ENCODE data around the gene FAM114A1. TPM values are rescaled to one million over a fixed set of nuclear protein-coding genes. Genes with fewer than 3 reads are reported as not detected.
"Not testable (repeated sequence)": the region's sequence is repeated elsewhere in the genome, so short reads cannot be mapped to it uniquely, and the experiment has no call there.

Gene FAM114A1
- total RNA-seq, 2 experiments from 2014 or later = 0.24 to 0.81 TPM

DNA sequence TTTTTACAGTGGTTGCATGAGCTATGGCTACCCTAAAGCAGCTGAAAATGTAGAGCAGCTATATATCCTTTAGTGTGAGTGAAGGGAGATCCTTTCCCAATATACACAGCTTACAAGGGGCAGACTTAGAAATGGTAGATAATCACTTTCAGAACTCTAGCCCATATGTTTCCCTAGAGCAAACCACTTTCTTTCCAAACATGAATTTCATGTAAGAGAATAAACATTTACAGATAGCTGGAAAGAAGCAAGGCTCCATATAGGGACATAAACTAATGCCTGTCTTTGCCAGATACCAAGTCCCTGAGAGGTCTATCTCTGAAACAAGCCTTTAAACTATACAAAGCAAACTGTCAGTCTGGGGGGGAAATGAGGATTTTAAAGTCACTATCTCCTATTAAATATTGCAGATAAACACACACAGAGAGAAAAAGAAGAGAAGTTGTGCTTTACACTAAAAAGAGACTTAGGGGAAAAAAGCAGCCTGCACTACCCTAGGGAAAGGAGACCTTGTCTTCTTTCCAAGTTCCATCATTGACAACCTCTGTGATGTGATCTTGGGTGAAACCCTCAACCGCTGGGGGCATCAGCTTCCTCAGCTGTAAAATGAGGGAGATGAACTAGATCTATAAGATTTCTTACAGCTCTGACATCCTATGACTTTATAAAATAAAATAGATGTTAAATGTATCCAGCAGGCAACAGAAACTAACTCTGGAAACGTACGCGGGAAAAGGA, 91.0 kb downstream of the FAM114A1 start:
- CTCF ChIA-PET = interaction anchor here (0.6 kb wide), 1 partner anchor 13 kb away, joined by 4 read pairs; no protein-coding TSS in a partner anchor
- Mint-ChIP-seq H3K27me3 (ENCODE audit: low read depth) (no peaks in the 10 kb centered on the region), H3K36me3 (ENCODE audit: low read depth) (peaks cover 3% of the 10 kb centered on the region), H3K27ac (peak overlapping the region; percentile 73), H3K9me3 (peaks cover 10% of the 10 kb centered on the region), H3K4me3 (no peak overlapping the region), H3K4me1 (ENCODE audit: low read depth) (peaks cover 26% of the 10 kb centered on the region)
- no peak for DNase-seq
- intact Hi-C loops (cut with micrococcal nuclease) = loop anchor here (1.0 to 2.0 kb wide), 3 partner anchors 11 to 74 kb away; partner anchors contain the start of gene TMEM156

GRCh38 chr4:38959248-38959647, 91.6 kb downstream of the FAM114A1 start:
- H3K36me3 Mint-ChIP-seq (ENCODE audit: low read depth); H3K4me3 Mint-ChIP-seq; H3K27ac Mint-ChIP-seq; H3K27me3 Mint-ChIP-seq (ENCODE audit: low read depth); DNase-seq: not testable (repeated sequence)
- CTCF ChIA-PET = interaction anchor here (0.8 kb wide), 1 partner anchor 56 kb away, joined by 4 read pairs; no protein-coding TSS in a partner anchor
- H3K4me1 Mint-ChIP-seq (ENCODE audit: low read depth) = peaks cover 26% of the 10 kb centered on the region
- H3K9me3 Mint-ChIP-seq = peaks cover 10% of the 10 kb centered on the region
- intact Hi-C loops (cut with micrococcal nuclease) = loop anchor here (2.0 kb wide), 1 partner anchor 74 kb away; the partner anchor contains the start of gene TMEM156

DNA sequence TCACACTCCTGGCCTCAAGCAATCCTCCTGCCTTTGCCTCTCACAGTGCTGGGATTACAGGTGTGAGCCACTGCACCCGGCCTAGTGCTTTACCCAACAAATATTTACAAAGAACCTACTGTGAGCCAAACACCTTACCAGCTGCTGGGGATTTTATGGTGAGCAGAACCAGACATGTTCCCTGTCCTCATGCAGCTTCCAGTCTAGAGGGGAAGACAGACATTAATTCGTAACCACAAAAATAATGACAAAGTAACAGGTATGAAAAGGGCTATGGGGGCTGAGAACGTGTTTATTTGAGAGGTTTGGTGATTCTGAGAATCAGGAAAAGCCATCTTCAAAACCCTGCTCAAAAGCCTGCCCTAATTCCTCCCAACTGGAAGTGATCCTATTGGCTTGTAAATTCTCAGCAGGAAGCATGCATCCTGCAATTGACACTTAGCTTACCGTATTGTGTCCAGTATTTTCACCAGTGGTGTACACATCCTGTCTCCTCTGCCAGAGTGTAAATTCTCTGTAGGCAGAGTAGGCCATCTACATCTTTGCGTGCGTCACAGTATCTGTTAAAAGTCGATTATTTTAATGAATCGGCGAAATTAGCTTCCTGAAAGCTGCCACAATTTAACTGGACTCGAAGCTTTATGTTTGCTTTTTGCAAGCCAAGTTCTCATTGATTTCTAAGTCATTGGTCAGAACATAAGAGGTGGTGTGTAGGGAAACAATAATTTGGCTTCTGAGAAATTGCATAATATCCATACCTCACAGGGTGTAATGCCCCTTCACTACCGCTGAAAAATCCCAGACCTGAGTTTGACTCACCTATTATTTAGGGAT, 97.6 kb downstream of the FAM114A1 start:
- CTCF ChIA-PET = interaction anchor here (1.0 kb wide), 1 partner anchor 170 kb away, joined by 3 read pairs; no protein-coding TSS in a partner anchor
- peaks cover 36% of the 10 kb centered on the region for H3K36me3 Mint-ChIP-seq (ENCODE audit: low read depth)

GRCh38 chr4:38965866-38966265, 98.3 kb downstream of the FAM114A1 start:
- Mint-ChIP-seq H3K9me3 (peaks cover 11% of the 10 kb centered on the region), H3K27me3 (ENCODE audit: low read depth) (no peaks in the 10 kb centered on the region), H3K36me3 (ENCODE audit: low read depth) (peaks cover 38% of the 10 kb centered on the region), H3K4me1 (ENCODE audit: low read depth) (peaks cover 20% of the 10 kb centered on the region), H3K4me3 (no peak overlapping the region), H3K27ac (peak overlapping the region; percentile 73)
- intact Hi-C loops (cut with micrococcal nuclease) = no loop called here
- DNase-seq = no peak
- CTCF ChIA-PET = interaction anchor here (0.7 kb wide), 1 partner anchor 321 kb away, joined by 3 read pairs; no protein-coding TSS in a partner anchor

More for the DNA sequence above, 97.6 kb downstream of the FAM114A1 start:
- no peak for DNase-seq
- intact Hi-C loops (cut with micrococcal nuclease) = no loop called here
- Mint-ChIP-seq H3K27ac (no peak overlapping the region), H3K27me3 (ENCODE audit: low read depth) (no peaks in the 10 kb centered on the region), H3K4me1 (ENCODE audit: low read depth) (peaks cover 20% of the 10 kb centered on the region), H3K4me3 (no peak overlapping the region), H3K9me3 (peaks cover 11% of the 10 kb centered on the region)

DNA sequence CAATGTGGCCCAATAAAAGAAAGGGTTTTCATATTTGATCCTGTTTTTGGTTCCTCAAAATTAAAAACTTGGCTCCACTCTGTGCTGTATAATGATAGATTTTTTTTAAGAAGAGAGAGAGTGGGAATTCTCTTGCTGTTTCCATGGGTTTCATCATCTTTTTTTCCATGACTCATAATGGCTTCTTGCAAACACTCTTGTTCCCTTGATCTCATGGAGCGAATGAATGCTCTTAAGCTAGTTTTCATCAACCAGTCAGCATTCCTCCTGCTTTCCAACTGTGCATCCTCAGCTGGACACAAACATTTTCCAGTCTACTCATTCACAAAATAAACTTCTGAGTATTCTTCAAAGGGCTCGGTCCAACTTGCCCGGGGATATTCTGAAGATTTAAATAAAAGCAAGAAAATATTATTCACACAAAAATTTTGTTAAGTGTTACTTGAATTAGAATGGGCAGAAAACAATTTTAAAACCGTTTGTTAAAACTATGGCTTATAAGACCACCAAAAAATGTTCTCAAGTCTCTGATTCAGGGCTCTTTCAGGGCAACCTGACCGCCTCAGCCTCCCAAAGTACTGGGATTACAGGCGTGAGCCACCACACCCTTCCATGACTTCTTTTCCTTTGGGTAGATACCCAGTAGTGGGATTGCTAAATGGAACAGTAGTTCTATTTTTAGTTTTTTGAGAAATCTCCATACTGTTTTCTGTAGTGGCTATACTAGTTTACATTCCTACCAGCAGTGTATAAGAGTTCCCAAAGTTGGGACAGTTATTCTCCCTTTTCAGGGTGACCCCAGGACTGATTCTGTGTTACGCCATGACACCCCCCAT, 99.9 kb downstream of the FAM114A1 start:
- CTCF ChIA-PET = no interaction called here
- H3K4me3 Mint-ChIP-seq = no peak overlapping the region
- peaks cover 37% of the 10 kb centered on the region for H3K36me3 Mint-ChIP-seq (ENCODE audit: low read depth)
- intact Hi-C loops (cut with micrococcal nuclease) = no loop called here
- DNase-seq = peak; percentile 13
- peaks cover 20% of the 10 kb centered on the region for H3K4me1 Mint-ChIP-seq (ENCODE audit: low read depth)
- peaks cover 3% of the 10 kb centered on the region for H3K9me3 Mint-ChIP-seq
- no peaks in the 10 kb centered on the region for H3K27me3 Mint-ChIP-seq (ENCODE audit: low read depth)
- peak overlapping the region; percentile 83 for H3K27ac Mint-ChIP-seq

DNA sequence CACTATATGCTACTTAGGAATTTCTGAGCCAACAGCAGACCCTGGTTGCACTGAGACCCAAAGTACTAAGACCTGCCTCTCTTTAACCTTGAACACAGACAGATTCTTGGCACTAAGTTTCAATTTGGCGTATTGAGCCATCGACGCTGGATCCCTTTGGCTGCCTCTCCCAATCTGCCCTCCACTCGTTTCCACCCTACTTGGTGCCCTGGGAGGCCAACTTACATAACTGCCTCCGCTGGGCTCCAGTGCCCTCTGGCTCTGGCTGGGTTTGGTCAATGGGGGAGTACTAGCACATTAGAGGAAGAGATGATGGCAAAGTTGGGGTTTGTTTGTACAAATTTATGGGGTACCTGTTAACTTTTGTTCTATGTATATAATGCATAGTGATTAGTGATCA, 101.1 kb downstream of the FAM114A1 start:
- Mint-ChIP-seq H3K4me3 (no peak overlapping the region), H3K36me3 (ENCODE audit: low read depth) (peaks cover 37% of the 10 kb centered on the region), H3K27me3 (ENCODE audit: low read depth) (no peaks in the 10 kb centered on the region), H3K4me1 (ENCODE audit: low read depth) (peaks cover 20% of the 10 kb centered on the region), H3K27ac (no peak overlapping the region), H3K9me3 (peaks cover 3% of the 10 kb centered on the region)
- DNase-seq = no peak
- CTCF ChIA-PET = no interaction called here
- intact Hi-C loops (cut with micrococcal nuclease) = loop anchor here (1.0 kb wide), 1 partner anchor 10 kb away; no protein-coding TSS in a partner anchor

DNA sequence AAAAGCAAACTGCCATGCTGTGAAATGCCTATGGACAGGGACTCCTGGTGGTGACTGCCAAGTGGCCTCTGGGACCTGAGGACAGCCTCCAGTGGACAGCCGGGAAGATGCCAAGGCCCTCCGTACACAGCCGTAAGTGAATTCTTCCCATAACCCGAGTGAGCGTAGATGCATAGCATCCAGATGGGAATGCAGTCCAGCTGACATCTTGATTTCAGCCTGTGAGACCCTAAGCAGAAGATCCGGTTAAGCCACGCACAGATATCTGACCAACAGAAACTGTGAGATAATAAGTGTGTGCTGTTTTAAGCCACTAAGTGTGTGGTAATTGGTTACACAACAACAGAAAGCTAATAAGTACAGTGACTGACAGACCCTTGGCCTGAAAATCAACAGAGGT, 108.7 kb downstream of the FAM114A1 start:
- H3K36me3 Mint-ChIP-seq (ENCODE audit: low read depth) = no peaks in the 10 kb centered on the region
- H3K27me3 Mint-ChIP-seq (ENCODE audit: low read depth) = no peaks in the 10 kb centered on the region
- no peak for DNase-seq
- no peak overlapping the region for H3K4me3 Mint-ChIP-seq
- no peaks in the 10 kb centered on the region for H3K9me3 Mint-ChIP-seq
- CTCF ChIA-PET = no interaction called here
- H3K4me1 Mint-ChIP-seq (ENCODE audit: low read depth) = peaks cover 21% of the 10 kb centered on the region
- no peak overlapping the region for H3K27ac Mint-ChIP-seq
- intact Hi-C loops (cut with micrococcal nuclease) = no loop called here

DNA sequence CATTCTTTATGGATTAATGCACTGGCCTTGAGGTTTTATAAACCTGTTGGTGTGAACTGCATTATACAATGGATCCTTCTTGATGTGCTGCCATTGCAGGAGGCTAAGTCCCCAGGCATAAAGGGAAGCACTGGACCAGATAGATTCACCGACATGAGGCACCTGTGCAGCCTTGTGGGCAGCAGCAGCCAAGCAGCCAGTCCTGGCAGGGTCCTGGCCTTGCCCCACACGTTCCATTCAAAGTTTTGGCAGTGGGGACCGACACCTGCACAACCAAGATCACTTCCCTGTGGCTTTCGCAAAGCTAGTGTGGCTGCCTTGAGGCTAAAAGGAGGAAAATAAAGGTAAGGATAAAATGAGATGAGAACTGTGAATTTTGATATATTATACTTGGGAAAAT, 111.5 kb downstream of the FAM114A1 start:
- CTCF ChIA-PET = interaction anchor here (0.7 kb wide), 1 partner anchor 70 kb away, joined by 3 read pairs; no protein-coding TSS in a partner anchor
- intact Hi-C loops (cut with micrococcal nuclease) = no loop called here
- Mint-ChIP-seq H3K27me3 (ENCODE audit: low read depth) (no peaks in the 10 kb centered on the region), H3K27ac (no peak overlapping the region), H3K9me3 (no peaks in the 10 kb centered on the region), H3K36me3 (ENCODE audit: low read depth) (peaks cover 7% of the 10 kb centered on the region), H3K4me1 (ENCODE audit: low read depth) (peaks cover 46% of the 10 kb centered on the region), H3K4me3 (no peak overlapping the region)
- DNase-seq = no peak

DNA sequence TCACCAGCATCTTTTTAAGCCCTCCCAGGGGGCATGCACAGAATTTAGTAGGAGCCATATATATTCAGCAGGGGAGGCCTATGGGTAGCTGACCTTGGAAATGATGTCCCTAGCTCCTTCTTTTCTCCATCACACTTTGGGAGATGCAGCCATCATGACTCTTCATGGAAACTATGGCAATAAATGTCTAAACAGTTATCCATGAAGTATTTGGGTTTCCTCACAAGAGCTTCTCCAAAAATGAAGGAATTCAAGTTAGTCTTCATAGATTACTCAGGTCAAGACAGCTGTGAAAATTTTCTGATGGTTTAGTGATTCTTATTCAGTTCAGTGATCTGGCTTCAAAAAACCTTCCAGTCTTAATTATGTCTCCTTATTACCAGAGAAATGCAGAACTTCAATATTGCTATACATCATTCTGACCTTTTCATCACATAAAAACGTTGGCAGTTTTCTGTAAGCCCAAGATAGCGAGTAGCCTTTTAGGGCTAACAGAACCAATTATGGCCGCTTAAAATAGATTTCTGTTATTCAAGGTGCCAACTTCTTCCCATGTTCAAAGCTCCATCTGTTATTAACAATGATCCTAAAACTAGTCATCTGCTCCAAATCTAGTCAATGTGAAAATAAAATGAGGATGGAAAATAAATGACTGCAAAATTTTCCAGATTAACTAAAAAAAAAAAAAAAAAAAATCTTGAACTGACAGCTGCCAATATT, 112.1 kb downstream of the FAM114A1 start:
- no peak overlapping the region for H3K27ac Mint-ChIP-seq
- intact Hi-C loops (cut with micrococcal nuclease) = loop anchor here (2.0 kb wide), 2 partner anchors 41 to 373 kb away; no protein-coding TSS in a partner anchor

DNA sequence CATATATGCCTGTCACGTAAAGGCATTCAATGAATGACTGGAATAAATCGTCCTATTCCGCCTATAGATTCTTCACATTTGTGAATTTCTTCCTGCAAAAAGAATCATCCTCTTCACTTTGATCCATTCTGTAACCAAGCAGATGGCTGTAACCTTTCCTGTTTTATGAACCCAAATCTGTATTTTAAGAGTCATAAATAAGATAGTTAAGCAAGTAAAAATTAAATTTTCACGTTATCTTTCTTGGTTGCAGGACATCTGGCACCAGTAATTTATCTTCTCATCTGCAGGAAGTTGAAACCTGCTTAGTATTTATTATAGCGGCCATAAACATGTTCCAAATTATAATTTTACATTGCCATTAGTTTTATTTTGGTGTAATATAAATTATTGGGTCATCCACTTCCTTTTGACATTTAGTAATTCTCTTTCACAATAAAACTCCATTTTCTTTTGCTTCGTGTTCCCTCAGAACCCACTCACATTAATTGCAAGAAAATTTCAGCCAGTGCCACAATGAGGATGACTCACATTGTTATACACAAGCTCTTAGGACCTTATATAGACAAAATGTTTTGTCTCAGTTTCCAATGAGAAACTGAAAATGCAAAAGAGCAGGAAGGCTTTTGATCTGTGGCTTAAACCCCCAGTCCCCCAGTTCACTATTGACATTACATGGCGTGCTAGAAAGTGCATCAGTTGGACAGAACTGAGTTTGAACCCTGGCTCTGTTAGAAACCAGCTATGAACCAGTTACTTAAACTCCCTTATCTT, 113.5 kb downstream of the FAM114A1 start:
- no peaks in the 10 kb centered on the region for H3K9me3 Mint-ChIP-seq
- H3K4me1 Mint-ChIP-seq (ENCODE audit: low read depth) = peaks cover 62% of the 10 kb centered on the region
- H3K36me3 Mint-ChIP-seq (ENCODE audit: low read depth) = peaks cover 9% of the 10 kb centered on the region

More for the DNA sequence above, 112.1 kb downstream of the FAM114A1 start:
- Mint-ChIP-seq H3K4me3 (no peak overlapping the region), H3K9me3 (no peaks in the 10 kb centered on the region), H3K27me3 (ENCODE audit: low read depth) (no peaks in the 10 kb centered on the region), H3K4me1 (ENCODE audit: low read depth) (peaks cover 51% of the 10 kb centered on the region), H3K36me3 (ENCODE audit: low read depth) (peaks cover 7% of the 10 kb centered on the region)
- no peak for DNase-seq
- CTCF ChIA-PET = interaction anchor here (0.7 to 0.8 kb wide), 2 partner anchors 69 to 77 kb away, joined by 3 read pairs; no protein-coding TSS in a partner anchor

More for the DNA sequence above, 113.5 kb downstream of the FAM114A1 start:
- DNase-seq = peak; percentile 51
- H3K27me3 Mint-ChIP-seq (ENCODE audit: low read depth) = no peaks in the 10 kb centered on the region
- H3K4me3 Mint-ChIP-seq = no peak overlapping the region
- peak overlapping the region; percentile 87 for H3K27ac Mint-ChIP-seq
- intact Hi-C loops (cut with micrococcal nuclease) = loop anchor here (1.0 to 2.0 kb wide), 5 partner anchors 23 to 372 kb away; partner anchors contain the start of gene TMEM156
- CTCF ChIA-PET = interaction anchor here (0.5 to 0.7 kb wide), 2 partner anchors 19 to 34 kb away, joined by 3 to 4 read pairs; no protein-coding TSS in a partner anchor
